ENCODE results near the gene APBB1.
"Not testable (repeated sequence)": the region's sequence is repeated elsewhere in the genome, so short reads cannot be mapped to it uniquely, and the experiment has no call there.

APBB1 gene

GRCh38 chr11:6392251-6392650 is 26.6 kb downstream of the APBB1 start:
- not testable (repeated sequence) for H2BK120ac ChIP-seq (ENCODE audit: low read depth, low read length); H3K56ac ChIP-seq (ENCODE audit: low read length); H3K4me2 ChIP-seq (ENCODE audit: low read length); DNase-seq; H3K23ac ChIP-seq (ENCODE audit: low read length); H3K9ac ChIP-seq (ENCODE audit: low read length); H4K5ac ChIP-seq (ENCODE audit: low read length); H3K27me3 ChIP-seq (ENCODE audit: insufficient read depth, low read length, poor library complexity); H3K4me1 ChIP-seq (ENCODE audit: control insufficient read depth, low read depth, low read length); H2BK15ac ChIP-seq (replicated peaks; ENCODE audit: low read depth); H4K8ac ChIP-seq (ENCODE audit: low read depth, low read length); H3K79me2 ChIP-seq (ENCODE audit: control insufficient read depth, insufficient read depth, low read length); H3K18ac ChIP-seq (ENCODE audit: low read length); H2BK5ac ChIP-seq (ENCODE audit: low read length); H3K27ac ChIP-seq (ENCODE audit: low read depth, low read length); H3K36me3 ChIP-seq (ENCODE audit: control insufficient read depth, insufficient read depth, low read length); H3K79me1 ChIP-seq (ENCODE audit: low read length); H2AK5ac ChIP-seq (ENCODE audit: low read length); H3K4me3 ChIP-seq (ENCODE audit: low read length); H3K4ac ChIP-seq (ENCODE audit: low read depth, low read length)
- WGBS (ENCODE audit: extremely low coverage, insufficient coverage, low lambda C conversion rate), result no CpG with 5 or more reads among the region's 4 CpGs

- Histone ChIP-seq H3K79me1 (ENCODE audit: low read length) (no peaks in the 10 kb centered on the region), H2AK5ac (ENCODE audit: low read length) (no peak overlapping the region), H2BK120ac (ENCODE audit: low read depth, low read length) (no peak overlapping the region), H3K4me1 (ENCODE audit: control insufficient read depth, low read depth, low read length) (peaks cover 4% of the 10 kb centered on the region), H3K4me2 (ENCODE audit: low read length) (no peak overlapping the region), H3K18ac (ENCODE audit: low read length) (no peak overlapping the region), H3K36me3 (ENCODE audit: control insufficient read depth, insufficient read depth, low read length) (no peaks in the 10 kb centered on the region), H4K8ac (ENCODE audit: low read depth, low read length) (no peak overlapping the region), H4K5ac (ENCODE audit: low read length) (no peak overlapping the region), H3K23ac (ENCODE audit: low read length) (no peak overlapping the region), H3K79me2 (ENCODE audit: control insufficient read depth, insufficient read depth, low read length) (no peaks in the 10 kb centered on the region), H3K27me3 (ENCODE audit: insufficient read depth, low read length, poor library complexity) (no peaks in the 10 kb centered on the region), H3K27ac (ENCODE audit: low read depth, low read length) (no peak overlapping the region), H3K4me3 (ENCODE audit: low read length) (no peak overlapping the region), H3K56ac (ENCODE audit: low read length) (no peak overlapping the region), H3K9ac (ENCODE audit: low read length) (no peak overlapping the region), H2BK5ac (ENCODE audit: low read length) (no peak overlapping the region), H2BK15ac (replicated peaks; ENCODE audit: low read depth) (no peak overlapping the region), H3K4ac (ENCODE audit: low read depth, low read length) (no peak overlapping the region)
- no CpG with 5 or more reads among the region's 18 CpGs for WGBS (ENCODE audit: extremely low coverage, insufficient coverage, low lambda C conversion rate)
- no peak for DNase-seq
These were observed 27.3 kb downstream of the APBB1 start for GRCh38 chr11:6391537-6392134.

GRCh38 chr11:6390718-6391469 is 28.0 kb downstream of the APBB1 start:
- Histone ChIP-seq H3K56ac (ENCODE audit: low read length) (peak overlapping the region; percentile 88), H3K4me3 (ENCODE audit: low read length) (peak overlapping the region; percentile 70), H3K18ac (ENCODE audit: low read length) (no peak overlapping the region), H4K5ac (ENCODE audit: low read length) (no peak overlapping the region), H3K36me3 (ENCODE audit: control insufficient read depth, insufficient read depth, low read length) (no peaks in the 10 kb centered on the region), H3K79me2 (ENCODE audit: control insufficient read depth, insufficient read depth, low read length) (no peaks in the 10 kb centered on the region), H2BK120ac (ENCODE audit: low read depth, low read length) (no peak overlapping the region), H3K27ac (ENCODE audit: low read depth, low read length) (peak overlapping the region; percentile 29), H3K4me1 (ENCODE audit: control insufficient read depth, low read depth, low read length) (peaks cover 4% of the 10 kb centered on the region), H3K9ac (ENCODE audit: low read length) (peak overlapping the region; percentile 81), H3K23ac (ENCODE audit: low read length) (no peak overlapping the region), H3K79me1 (ENCODE audit: low read length) (no peaks in the 10 kb centered on the region), H2BK5ac (ENCODE audit: low read length) (no peak overlapping the region), H2AK5ac (ENCODE audit: low read length) (no peak overlapping the region), H3K4me2 (ENCODE audit: low read length) (peak overlapping the region; percentile 87), H3K27me3 (ENCODE audit: insufficient read depth, low read length, poor library complexity) (no peaks in the 10 kb centered on the region), H2BK15ac (replicated peaks; ENCODE audit: low read depth) (no peak overlapping the region), H4K8ac (ENCODE audit: low read depth, low read length) (no peak overlapping the region), H3K4ac (ENCODE audit: low read depth, low read length) (no peak overlapping the region)
- no CpG with 5 or more reads among the region's 19 CpGs for WGBS (ENCODE audit: extremely low coverage, insufficient coverage, low lambda C conversion rate)
- no peak for DNase-seq

GRCh38 chr11:6389905-6390717 is 28.8 kb downstream of the APBB1 start, which contains the start of gene SMPD1:
TSS of gene SMPD1 (plus strand) at chr11:6390474. CDS start at chr11:6390599, 125 bp downstream.
- Histone ChIP-seq H2BK15ac (replicated peaks; ENCODE audit: low read depth) (no peak within 1 kb of the TSS), H2AK5ac (ENCODE audit: low read length) (no peak within 1 kb of the TSS), H3K27ac (ENCODE audit: low read depth, low read length) (peak within 1 kb of the TSS; percentile 29), H3K4me1 (ENCODE audit: control insufficient read depth, low read depth, low read length) (peaks cover 4% of the 10 kb centered on the region), H2BK5ac (ENCODE audit: low read length) (no peak within 1 kb of the TSS), H3K36me3 (ENCODE audit: control insufficient read depth, insufficient read depth, low read length) (no peaks in the 10 kb centered on the region), H3K4me3 (ENCODE audit: low read length) (peak within 1 kb of the TSS; percentile 74), H2BK120ac (ENCODE audit: low read depth, low read length) (no peak within 1 kb of the TSS), H3K18ac (ENCODE audit: low read length) (no peak within 1 kb of the TSS), H4K5ac (ENCODE audit: low read length) (no peak within 1 kb of the TSS), H3K23ac (ENCODE audit: low read length) (no peak within 1 kb of the TSS), H4K8ac (ENCODE audit: low read depth, low read length) (no peak within 1 kb of the TSS), H3K4me2 (ENCODE audit: low read length) (peak within 1 kb of the TSS; percentile 87), H3K27me3 (ENCODE audit: insufficient read depth, low read length, poor library complexity) (no peaks in the 10 kb centered on the region), H3K56ac (ENCODE audit: low read length) (peak within 1 kb of the TSS; percentile 91), H3K9ac (ENCODE audit: low read length) (peak within 1 kb of the TSS; percentile 81), H3K4ac (ENCODE audit: low read depth, low read length) (no peak within 1 kb of the TSS), H3K79me1 (ENCODE audit: low read length) (no peaks in the 10 kb centered on the region), H3K79me2 (ENCODE audit: control insufficient read depth, insufficient read depth, low read length) (no peaks in the 10 kb centered on the region)
- no CpG with 5 or more reads among the region's 63 CpGs for WGBS (ENCODE audit: extremely low coverage, insufficient coverage, low lambda C conversion rate)
- DNase-seq, result peak; percentile 93

- Histone ChIP-seq H4K8ac (ENCODE audit: low read depth, low read length) (no peak overlapping the region), H3K79me2 (ENCODE audit: control insufficient read depth, insufficient read depth, low read length) (no peaks in the 10 kb centered on the region), H2BK120ac (ENCODE audit: low read depth, low read length) (no peak overlapping the region), H3K4me1 (ENCODE audit: control insufficient read depth, low read depth, low read length) (peaks cover 4% of the 10 kb centered on the region), H3K56ac (ENCODE audit: low read length) (no peak overlapping the region), H3K23ac (ENCODE audit: low read length) (no peak overlapping the region), H3K27me3 (ENCODE audit: insufficient read depth, low read length, poor library complexity) (no peaks in the 10 kb centered on the region), H2BK15ac (replicated peaks; ENCODE audit: low read depth) (no peak overlapping the region), H3K4ac (ENCODE audit: low read depth, low read length) (no peak overlapping the region), H3K27ac (ENCODE audit: low read depth, low read length) (no peak overlapping the region), H3K9ac (ENCODE audit: low read length) (no peak overlapping the region), H4K5ac (ENCODE audit: low read length) (no peak overlapping the region), H3K79me1 (ENCODE audit: low read length) (no peaks in the 10 kb centered on the region), H2BK5ac (ENCODE audit: low read length) (no peak overlapping the region), H3K4me2 (ENCODE audit: low read length) (no peak overlapping the region), H3K36me3 (ENCODE audit: control insufficient read depth, insufficient read depth, low read length) (no peaks in the 10 kb centered on the region), H2AK5ac (ENCODE audit: low read length) (no peak overlapping the region), H3K18ac (ENCODE audit: low read length) (no peak overlapping the region), H3K4me3 (ENCODE audit: low read length) (no peak overlapping the region)
- no peak for DNase-seq
- no CpG with 5 or more reads among the region's 1 CpG for WGBS (ENCODE audit: extremely low coverage, insufficient coverage, low lambda C conversion rate)
These were observed 30.1 kb downstream of the APBB1 start for GRCh38 chr11:6388748-6389147.

Data from mesendoderm (in vitro differentiated cells).